Activated CD4-positive, alpha-beta T cell treated with anti-CD3 and anti-CD28 coated beads for 4 hours (primary cell): ENCODE data around the gene FUT8.

Source experiments
- DNase-seq, 2 donors: peaks; one replicate each; pipeline ENCODE4 v3.0.0-alpha.2; 2020

FUT8 gene

GRCh38 chr14:65784574-65784973, 372.0 kb downstream of the FUT8 start:
- no peak for DNase-seq

DNA sequence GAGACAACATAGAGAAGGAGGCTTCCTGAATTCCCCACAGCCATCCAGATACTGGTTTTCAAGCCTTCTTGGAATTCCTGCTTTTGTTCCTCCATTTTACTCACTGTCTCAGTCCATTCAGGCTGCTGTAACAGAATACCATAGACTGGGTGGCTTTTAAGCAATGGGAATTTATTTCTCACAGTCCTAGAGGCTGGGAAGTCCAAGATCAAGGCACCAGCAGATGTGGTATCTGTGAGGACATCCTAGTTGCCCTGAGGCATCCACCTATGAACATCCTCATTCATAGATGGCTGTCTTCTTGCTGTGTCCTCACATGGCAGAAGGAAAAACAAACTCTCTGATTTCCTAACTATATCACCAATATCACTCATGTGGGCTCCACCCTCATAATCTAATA, 374.9 kb downstream of the FUT8 start:
- no peak for DNase-seq

- DNase-seq: no peak
These were observed 376.3 kb downstream of the FUT8 start for GRCh38 chr14:65788876-65789275.

DNA sequence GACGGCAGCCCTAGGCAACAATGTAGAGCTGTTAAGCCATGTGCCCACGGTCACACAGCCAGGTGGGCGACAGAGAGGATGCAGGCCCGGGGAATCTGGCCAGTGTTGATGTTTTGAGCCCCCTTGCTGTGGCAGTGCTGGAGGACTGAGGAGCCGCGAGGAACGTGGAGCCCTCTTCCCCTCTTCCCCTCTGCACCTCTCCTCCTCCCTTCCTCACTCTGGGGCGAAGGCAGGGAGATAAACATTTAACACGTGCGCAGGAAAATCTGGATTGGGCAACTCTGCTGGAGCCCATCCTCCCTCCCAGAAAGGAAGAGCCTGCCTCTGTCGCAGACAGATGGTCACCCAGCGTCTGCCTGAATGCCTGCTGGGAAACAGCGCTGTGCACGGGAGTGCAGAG, 376.8 kb downstream of the FUT8 start:
- no peak for DNase-seq

GRCh38 chr14:65790172-65790815, 377.8 kb downstream of the FUT8 start:
- no peak for DNase-seq

DNA sequence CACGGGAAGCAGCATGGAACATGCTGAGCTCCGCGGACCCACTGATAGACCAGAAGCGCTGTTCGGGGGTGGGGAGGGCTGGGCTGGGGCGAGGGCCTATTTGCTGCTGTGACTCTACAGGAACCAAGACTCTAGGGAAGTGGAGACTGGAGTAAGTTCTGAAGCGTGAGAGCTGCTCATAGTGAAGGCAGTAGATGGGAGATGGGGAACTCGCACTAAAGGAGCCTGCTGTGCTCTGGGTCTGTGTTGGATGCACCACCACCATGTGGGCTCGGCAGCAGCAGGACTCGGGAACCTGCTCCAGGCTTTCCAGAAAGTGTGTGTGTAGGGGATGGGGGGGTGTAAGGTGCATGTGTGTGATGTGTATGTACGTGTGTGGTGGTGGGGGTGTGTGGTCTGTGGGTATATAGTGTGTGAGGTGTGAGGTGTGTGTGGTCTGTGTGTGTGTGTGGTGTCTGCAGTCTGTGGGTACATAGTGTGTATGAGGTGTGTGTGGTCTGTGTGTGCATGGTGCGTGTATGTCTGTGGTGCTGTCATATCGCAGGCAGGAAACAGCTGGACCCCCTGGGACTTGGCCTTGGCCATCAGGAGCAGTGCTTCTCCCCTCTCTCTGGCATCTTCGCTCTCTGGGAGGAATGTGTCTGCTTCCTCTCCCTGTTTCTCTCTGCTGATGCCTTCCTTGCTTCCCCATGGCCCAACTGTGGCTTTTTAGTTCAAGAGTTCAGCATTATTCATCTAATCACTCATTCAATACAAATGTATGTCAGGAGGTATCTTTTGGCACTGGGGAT, 378.9 kb downstream of the FUT8 start:
- DNase-seq: no peak

DNA sequence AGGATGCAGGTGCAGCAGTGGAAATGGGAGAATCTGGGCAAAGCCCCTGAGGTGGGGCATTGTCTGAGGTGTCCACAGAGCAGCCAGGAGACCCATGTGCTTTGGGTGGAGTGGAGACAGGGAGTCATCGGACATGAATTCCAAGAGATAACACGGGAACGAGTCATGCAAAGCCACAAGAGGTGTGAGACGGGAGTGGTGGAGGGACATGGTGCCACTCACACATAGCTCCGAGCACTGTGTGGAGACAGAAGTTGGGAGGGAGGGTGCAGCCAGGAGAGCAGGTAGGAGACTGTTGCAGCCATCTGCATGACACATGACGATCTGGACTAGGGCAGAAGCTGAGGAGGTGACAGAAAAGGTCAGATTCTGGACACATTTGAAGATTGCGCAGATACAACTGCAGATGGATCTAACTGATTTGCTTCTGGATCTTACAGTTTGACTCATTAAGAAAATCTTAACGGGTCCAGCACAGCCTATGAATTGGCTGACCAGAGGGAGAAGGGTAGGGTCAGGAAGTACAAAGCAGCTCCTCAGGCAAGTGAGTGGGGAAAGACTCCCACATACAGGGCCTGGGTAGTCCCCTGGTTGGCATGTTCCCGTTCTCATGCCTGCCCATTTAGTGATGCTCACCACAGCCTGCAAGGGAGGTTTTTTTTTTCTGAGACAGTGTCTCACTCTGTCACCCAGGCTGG, 379.8 kb downstream of the FUT8 start:
- no peak for DNase-seq
